ENCODE results near the gene DNAJC8.

DNA sequence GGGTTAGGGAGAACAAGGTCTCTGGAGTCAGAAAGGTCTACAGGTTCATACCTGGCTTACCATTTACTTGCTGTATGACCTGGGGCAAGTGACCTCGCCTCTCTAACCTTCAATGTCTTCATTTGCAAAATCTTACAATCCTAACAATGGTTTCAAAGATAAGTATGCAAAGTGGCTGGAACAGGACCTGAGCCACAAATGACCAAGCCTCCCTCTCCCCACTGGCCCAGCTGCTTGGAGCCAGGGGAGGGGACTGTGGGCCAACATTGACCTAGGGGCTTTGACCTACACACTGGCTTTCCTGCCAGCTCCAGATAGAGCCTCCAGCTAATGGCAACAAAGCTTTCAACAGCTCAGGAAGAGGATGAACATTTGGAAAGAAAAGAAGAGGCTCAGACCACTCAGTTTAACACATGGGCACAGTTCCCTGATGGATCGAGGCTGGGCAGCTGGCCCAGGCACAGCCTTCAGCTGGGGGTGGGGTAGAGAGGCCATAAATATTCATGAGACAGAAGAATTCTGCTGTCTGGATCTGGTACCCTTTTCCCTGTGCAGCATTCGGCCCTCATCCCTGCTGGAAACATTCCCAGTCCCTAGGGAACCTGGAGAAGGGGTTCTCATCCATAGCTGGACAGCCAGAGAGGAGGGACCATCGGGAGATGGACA lies 69.2 kb downstream of the DNAJC8 start:
- TF ChIP-seq, protein P1, sequence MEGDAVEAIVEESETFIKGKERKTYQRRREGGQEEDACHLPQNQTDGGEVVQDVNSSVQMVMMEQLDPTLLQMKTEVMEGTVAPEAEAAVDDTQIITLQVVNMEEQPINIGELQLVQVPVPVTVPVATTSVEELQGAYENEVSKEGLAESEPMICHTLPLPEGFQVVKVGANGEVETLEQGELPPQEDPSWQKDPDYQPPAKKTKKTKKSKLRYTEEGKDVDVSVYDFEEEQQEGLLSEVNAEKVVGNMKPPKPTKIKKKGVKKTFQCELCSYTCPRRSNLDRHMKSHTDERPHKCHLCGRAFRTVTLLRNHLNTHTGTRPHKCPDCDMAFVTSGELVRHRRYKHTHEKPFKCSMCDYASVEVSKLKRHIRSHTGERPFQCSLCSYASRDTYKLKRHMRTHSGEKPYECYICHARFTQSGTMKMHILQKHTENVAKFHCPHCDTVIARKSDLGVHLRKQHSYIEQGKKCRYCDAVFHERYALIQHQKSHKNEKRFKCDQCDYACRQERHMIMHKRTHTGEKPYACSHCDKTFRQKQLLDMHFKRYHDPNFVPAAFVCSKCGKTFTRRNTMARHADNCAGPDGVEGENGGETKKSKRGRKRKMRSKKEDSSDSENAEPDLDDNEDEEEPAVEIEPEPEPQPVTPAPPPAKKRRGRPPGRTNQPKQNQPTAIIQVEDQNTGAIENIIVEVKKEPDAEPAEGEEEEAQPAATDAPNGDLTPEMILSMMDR (IDR thresholded peaks at IDR 0.05), result no peak
- TF ChIP-seq POLR2A (IDR thresholded peaks at IDR 0.05), result no peak
